Activated CD4-positive, alpha-beta memory T cell treated with anti-CD3 and anti-CD28 coated beads for 36 hours (primary cell): ENCODE measurements around the gene GHR. TPM values are rescaled to one million over a fixed set of nuclear protein-coding genes. Genes with fewer than 3 reads are reported as not detected.
"Not testable (repeated sequence)": the region's sequence is repeated elsewhere in the genome, so short reads cannot be mapped to it uniquely, and the experiment has no call there.

Source experiments
- CTCF ChIA-PET: fragments of 350-600 bp; sonication (Branson Sonifier 250); formaldehyde crosslinking; loops from one replicate; lab custom pipeline; 2021; ENCODE audit warnings: antibody characterized with exemption, inconsistent platforms; lab: Charles Lee
- POLR2A ChIA-PET: fragments of 350-600 bp; sonication (Branson Sonifier 250); formaldehyde crosslinking; loops from one replicate; lab custom pipeline; 2021; ENCODE audit warnings: antibody characterized with exemption; lab: Charles Lee
- DNase-seq: peaks from one replicate; pipeline ENCODE4 v3.0.0-alpha.2; 2020
- H3K27ac Mint-ChIP-seq: one replicate; pipeline ENCODE4 v1.8.0; 2021; ENCODE audit warnings: mixed read lengths
- H3K27me3 Mint-ChIP-seq: one replicate; pipeline ENCODE4 v1.8.0; 2021; ENCODE audit warnings: mixed read lengths
- H3K36me3 Mint-ChIP-seq: one replicate; pipeline ENCODE4 v1.8.0; 2021; ENCODE audit warnings: mixed read lengths
- H3K4me1 Mint-ChIP-seq: one replicate; pipeline ENCODE4 v1.8.0; 2021; ENCODE audit warnings: low read depth, mixed read lengths
- H3K4me3 Mint-ChIP-seq: one replicate; pipeline ENCODE4 v1.8.0; 2021; ENCODE audit warnings: mild to moderate bottlenecking, mixed read lengths
- H3K9me3 Mint-ChIP-seq: one replicate; pipeline ENCODE4 v1.8.0; 2021; ENCODE audit warnings: mixed read lengths
- intact Hi-C: fragments of 100-400 bp; cut with micrococcal nuclease; formaldehyde crosslinking; loops from one replicate; pipeline ENCODE4 v1.15.1; 2023
- total RNA-seq, 2 experiments: library from RNA; stranded (reverse); gene quantifications; one replicate each; pipeline ENCODE4 v1.2.3, GENCODE V29; 2021

GHR gene
- total RNA-seq, 2 experiments from 2014 or later: not detected

DNA sequence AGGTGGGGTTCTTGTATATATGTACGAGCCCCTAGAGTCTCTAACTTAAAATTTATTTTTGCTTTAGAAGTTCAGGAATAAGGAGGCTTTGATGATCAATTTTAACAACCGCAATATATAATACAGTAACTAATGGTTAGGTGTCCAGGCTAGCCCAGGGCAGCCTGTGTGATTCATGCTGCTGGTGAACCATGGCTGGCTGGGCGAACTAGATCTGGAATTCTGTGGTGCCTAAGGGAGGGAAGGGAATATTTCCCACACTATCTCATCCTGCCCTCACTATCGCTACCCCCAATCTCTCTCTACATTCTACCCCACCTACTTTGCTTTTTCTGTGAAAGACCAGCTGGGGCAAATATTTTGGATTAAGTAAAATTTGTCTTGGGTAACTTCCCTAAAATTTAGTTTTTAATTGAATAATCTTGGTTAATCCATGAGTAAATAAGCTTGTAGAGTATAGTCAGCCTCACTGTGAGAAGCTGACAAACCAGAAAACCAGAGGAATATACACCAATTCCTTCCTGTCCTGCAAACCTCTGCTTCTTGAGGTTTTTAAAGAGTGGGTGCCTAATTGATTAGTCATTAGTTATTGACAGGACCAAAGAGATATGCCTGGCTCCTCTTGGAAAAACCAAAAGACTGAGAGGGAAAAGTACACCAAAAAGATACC, 218.2 kb downstream of the GHR start:
- H3K27ac Mint-ChIP-seq: no peak overlapping the region
- no peak for DNase-seq
- H3K4me3 Mint-ChIP-seq: no peak overlapping the region
- no peaks in the 10 kb centered on the region for H3K36me3 Mint-ChIP-seq
- intact Hi-C loops: no loop called here
- no peaks in the 10 kb centered on the region for H3K4me1 Mint-ChIP-seq
- no peaks in the 10 kb centered on the region for H3K9me3 Mint-ChIP-seq
- H3K27me3 Mint-ChIP-seq: peaks cover 11% of the 10 kb centered on the region
- ChIA-PET CTCF (no interaction called here), POLR2A (no interaction called here)

DNA sequence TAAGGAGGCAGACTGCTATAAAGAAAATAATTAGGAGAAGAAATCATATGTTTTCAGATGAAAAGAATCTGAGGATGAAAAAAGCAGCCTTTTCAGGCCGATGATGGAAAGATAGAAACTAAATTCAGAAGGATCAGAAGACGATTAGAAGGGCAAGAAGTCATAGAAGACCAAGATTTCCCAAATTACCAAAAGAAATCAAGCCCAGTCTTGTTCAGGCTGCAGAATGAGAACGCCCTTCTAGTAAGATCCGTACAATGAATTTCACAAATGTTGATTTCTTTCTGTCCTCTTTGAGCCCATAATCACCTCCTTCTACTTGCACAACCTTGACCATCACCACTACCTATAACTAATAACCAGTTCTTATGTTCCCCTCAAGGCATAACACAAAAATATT, 218.8 kb downstream of the GHR start:
- ChIA-PET CTCF (no interaction called here), POLR2A (no interaction called here)
- Mint-ChIP-seq H3K4me1 (no peaks in the 10 kb centered on the region), H3K4me3 (no peak overlapping the region), H3K27me3 (peaks cover 11% of the 10 kb centered on the region), H3K27ac (no peak overlapping the region), H3K9me3 (no peaks in the 10 kb centered on the region), H3K36me3 (no peaks in the 10 kb centered on the region)
- intact Hi-C loops: no loop called here
- no peak for DNase-seq

DNA sequence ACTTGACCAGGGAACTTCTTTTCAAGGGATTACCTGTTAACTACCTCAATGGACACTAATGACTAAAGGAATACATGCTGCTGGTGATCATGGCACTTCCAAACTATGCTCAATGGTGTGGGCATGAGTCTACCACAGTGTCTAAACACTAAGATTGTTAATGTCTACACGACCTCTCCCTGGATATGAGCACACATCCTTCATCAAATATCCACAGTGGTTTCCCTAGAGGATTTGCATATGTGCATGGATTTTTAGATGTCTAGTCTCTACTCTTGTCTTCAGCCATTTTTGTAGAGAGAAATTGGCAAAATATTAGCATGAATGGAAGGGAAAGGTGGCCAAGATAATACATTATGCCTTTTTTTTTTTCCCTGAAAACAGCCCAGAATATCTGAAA, 220.1 kb downstream of the GHR start:
- POLR2A ChIA-PET: no interaction called here
- CTCF ChIA-PET: no interaction called here
- H3K9me3 Mint-ChIP-seq: no peaks in the 10 kb centered on the region

DNA sequence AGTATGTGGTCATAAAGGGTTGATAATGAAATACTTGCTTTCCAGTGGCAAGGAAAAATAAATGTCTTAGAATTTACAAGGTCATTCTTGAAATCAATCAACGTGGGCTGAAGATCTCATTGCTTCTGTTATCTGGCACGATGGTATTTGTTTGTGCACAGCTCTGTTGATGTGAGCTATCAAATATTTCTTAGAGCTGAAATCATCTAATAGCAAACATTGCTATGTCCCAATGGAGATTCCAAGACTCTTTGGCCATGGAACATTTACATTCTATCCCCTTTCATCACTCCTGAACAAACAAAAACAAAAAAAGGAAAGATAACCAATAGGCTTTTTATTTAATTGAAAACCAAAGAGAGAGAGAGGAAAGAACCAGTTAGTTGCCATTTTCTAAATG, 221.9 kb downstream of the GHR start:
- ChIA-PET POLR2A (no interaction called here), CTCF (interaction anchor here (1.3 kb wide), 1 partner anchor 61 kb away, joined by 3 read pairs; no protein-coding TSS in a partner anchor)
- DNase-seq: no peak
- Mint-ChIP-seq H3K27me3 (peaks cover 6% of the 10 kb centered on the region), H3K4me1 (no peaks in the 10 kb centered on the region), H3K9me3 (no peaks in the 10 kb centered on the region), H3K36me3 (no peaks in the 10 kb centered on the region), H3K4me3 (no peak overlapping the region), H3K27ac (no peak overlapping the region)
- intact Hi-C loops: no loop called here

More for the DNA sequence above, 220.1 kb downstream of the GHR start:
- intact Hi-C loops: no loop called here
- Mint-ChIP-seq H3K27me3 (peaks cover 8% of the 10 kb centered on the region), H3K4me1 (no peaks in the 10 kb centered on the region), H3K27ac (no peak overlapping the region), H3K36me3 (no peaks in the 10 kb centered on the region), H3K4me3 (no peak overlapping the region)
- no peak for DNase-seq

- Mint-ChIP-seq H3K4me1 (no peaks in the 10 kb centered on the region), H3K9me3 (no peaks in the 10 kb centered on the region), H3K36me3 (no peaks in the 10 kb centered on the region), H3K4me3 (no peak overlapping the region), H3K27ac (no peak overlapping the region), H3K27me3 (peaks cover 1% of the 10 kb centered on the region)
- CTCF ChIA-PET: no interaction called here
- no peak for DNase-seq
- POLR2A ChIA-PET: no interaction called here
- intact Hi-C loops: no loop called here
Observed at GRCh38 chr5:42648036-42648435, 224.8 kb downstream of the GHR start.

DNA sequence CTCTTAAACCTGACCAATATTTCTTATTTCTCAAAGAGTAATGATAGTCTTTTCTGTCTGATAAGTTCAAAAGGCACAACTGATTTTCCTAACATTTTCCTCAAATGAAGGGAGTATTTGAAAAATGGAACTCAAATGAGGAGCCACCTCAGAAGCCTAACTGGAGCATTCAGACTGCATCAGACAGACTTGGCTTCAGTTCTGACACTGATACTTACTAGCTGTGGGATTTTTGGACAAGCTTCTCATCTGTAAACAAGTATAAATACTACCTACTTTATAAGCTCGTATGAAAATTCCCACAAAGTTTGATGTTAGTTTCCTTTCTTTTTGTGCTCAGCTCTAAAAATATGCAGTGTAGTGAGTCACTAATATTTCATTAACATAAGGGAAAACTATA, 225.7 kb downstream of the GHR start:
- POLR2A ChIA-PET: no interaction called here
- intact Hi-C loops: no loop called here
- CTCF ChIA-PET: no interaction called here
- Mint-ChIP-seq H3K27me3 (peaks cover 1% of the 10 kb centered on the region), H3K27ac (no peak overlapping the region), H3K9me3 (no peaks in the 10 kb centered on the region), H3K4me1 (no peaks in the 10 kb centered on the region), H3K36me3 (no peaks in the 10 kb centered on the region), H3K4me3 (no peak overlapping the region)
- no peak for DNase-seq

GRCh38 chr5:42650084-42650483, 226.8 kb downstream of the GHR start:
- Mint-ChIP-seq H3K36me3 (no peaks in the 10 kb centered on the region), H3K4me3 (no peak overlapping the region), H3K27ac (no peak overlapping the region), H3K4me1 (no peaks in the 10 kb centered on the region), H3K27me3 (peaks cover 1% of the 10 kb centered on the region), H3K9me3 (no peaks in the 10 kb centered on the region)
- POLR2A ChIA-PET: no interaction called here
- CTCF ChIA-PET: no interaction called here
- intact Hi-C loops: no loop called here
- no peak for DNase-seq

- intact Hi-C loops: no loop called here
- Mint-ChIP-seq H3K27ac (no peak overlapping the region), H3K27me3 (no peaks in the 10 kb centered on the region)
Observed at GRCh38 chr5:42653705-42654104, 230.5 kb downstream of the GHR start.

DNA sequence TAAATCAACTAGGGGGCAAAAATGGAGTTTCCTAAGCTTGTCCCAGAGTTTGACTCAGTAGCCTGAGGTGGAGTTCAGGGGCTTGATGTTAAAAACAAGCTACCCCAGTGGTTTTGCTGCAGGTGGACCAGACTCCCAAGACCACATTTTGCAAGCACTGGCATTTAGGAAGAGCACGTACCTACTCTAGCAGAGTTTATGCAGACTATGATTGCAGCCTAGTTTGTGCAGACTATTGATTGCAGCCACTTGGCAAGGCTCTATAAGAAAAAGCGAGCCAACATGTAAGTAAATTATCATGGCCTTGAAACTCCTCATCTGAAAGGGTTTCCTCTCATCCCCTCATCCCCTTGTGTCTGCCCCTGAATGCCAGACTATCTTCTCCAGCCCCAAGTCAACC, 231.4 kb downstream of the GHR start:
- DNase-seq: no peak
- intact Hi-C loops: no loop called here
- no peaks in the 10 kb centered on the region for H3K4me1 Mint-ChIP-seq
- ChIA-PET POLR2A (no interaction called here), CTCF (no interaction called here)
- H3K27me3 Mint-ChIP-seq: peaks cover 3% of the 10 kb centered on the region
- no peak overlapping the region for H3K27ac Mint-ChIP-seq
- H3K4me3 Mint-ChIP-seq: no peak overlapping the region
- no peaks in the 10 kb centered on the region for H3K9me3 Mint-ChIP-seq
- no peaks in the 10 kb centered on the region for H3K36me3 Mint-ChIP-seq

More at GRCh38 chr5:42653705-42654104, 230.5 kb downstream of the GHR start:
- CTCF ChIA-PET: no interaction called here
- Mint-ChIP-seq H3K9me3 (no peaks in the 10 kb centered on the region), H3K4me1 (no peaks in the 10 kb centered on the region), H3K36me3 (no peaks in the 10 kb centered on the region), H3K4me3 (no peak overlapping the region)
- POLR2A ChIA-PET: no interaction called here
- DNase-seq: no peak

DNA sequence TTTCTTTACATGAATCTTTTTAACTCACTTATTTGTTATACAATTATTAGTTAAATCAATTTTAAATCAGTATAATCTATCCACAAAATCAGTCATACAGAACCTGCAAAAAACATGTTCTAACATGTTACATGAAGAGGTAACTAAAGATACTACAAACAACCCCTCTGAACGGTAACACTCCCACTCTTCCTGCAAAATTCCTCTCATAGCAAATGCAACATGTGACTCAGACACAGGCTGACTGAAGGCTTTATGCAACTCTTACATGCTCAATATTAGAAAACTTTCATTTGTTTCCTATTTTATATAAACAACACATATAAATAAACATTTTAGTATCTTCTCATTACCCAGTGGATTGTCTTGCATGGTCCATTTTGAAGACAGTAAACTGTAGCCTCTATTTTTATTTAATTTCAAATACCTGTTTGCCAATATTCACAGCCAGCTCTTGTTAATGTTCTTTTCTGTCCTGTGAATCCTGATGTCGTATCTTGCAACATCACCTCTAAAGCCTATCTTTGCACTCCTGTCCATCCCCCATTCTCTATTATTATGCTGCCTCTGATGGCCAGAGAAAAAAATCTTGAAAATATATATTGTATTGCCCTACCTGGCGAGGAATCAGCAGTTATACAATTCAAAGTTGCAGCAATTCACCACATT, 232.9 kb downstream of the GHR start:
- intact Hi-C loops: no loop called here
- Mint-ChIP-seq H3K27ac (no peak overlapping the region), H3K9me3 (no peaks in the 10 kb centered on the region), H3K4me1 (no peaks in the 10 kb centered on the region), H3K4me3 (no peak overlapping the region), H3K36me3 (no peaks in the 10 kb centered on the region), H3K27me3 (peaks cover 3% of the 10 kb centered on the region)
- no peak for DNase-seq
- ChIA-PET POLR2A (no interaction called here), CTCF (no interaction called here)

- ChIA-PET POLR2A (no interaction called here), CTCF (no interaction called here)
- H3K36me3 Mint-ChIP-seq: no peaks in the 10 kb centered on the region
- intact Hi-C loops: no loop called here
- H3K4me3 Mint-ChIP-seq: no peak overlapping the region
- no peaks in the 10 kb centered on the region for H3K4me1 Mint-ChIP-seq
- no peaks in the 10 kb centered on the region for H3K9me3 Mint-ChIP-seq
- no peak overlapping the region for H3K27ac Mint-ChIP-seq
- H3K27me3 Mint-ChIP-seq: peaks cover 3% of the 10 kb centered on the region
- DNase-seq: no peak
Observed at GRCh38 chr5:42656651-42657015, 233.4 kb downstream of the GHR start.

- DNase-seq, intact Hi-C loops, H3K4me3 Mint-ChIP-seq, H3K9me3 Mint-ChIP-seq, POLR2A ChIA-PET, H3K27ac Mint-ChIP-seq, H3K4me1 Mint-ChIP-seq, CTCF ChIA-PET, H3K36me3 Mint-ChIP-seq, H3K27me3 Mint-ChIP-seq: not testable (repeated sequence)
Observed at GRCh38 chr5:42659869-42660268, 236.6 kb downstream of the GHR start.

DNA sequence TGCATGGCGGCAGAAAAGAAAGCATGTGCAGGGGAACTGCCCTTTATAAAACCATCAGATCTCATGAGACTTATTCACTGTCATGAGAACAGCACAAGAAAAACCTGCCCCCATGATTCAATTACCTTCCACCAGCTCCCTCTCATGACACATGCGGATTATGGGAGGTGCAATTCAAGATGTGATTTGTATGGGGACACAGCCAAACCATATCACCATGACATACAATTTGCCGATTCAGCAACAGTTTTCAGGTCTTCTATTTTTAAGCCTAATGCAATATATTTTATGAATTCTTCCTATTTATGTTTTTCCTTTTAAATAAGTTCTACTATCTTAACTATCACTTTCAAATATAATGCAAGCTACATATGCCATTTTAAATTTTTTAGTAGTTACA, 242.6 kb downstream of the GHR start:
- Mint-ChIP-seq H3K27me3 (no peaks in the 10 kb centered on the region), H3K36me3 (no peaks in the 10 kb centered on the region)

More for the DNA sequence above, 242.6 kb downstream of the GHR start:
- no peak overlapping the region for H3K27ac Mint-ChIP-seq
- H3K4me1 Mint-ChIP-seq: no peaks in the 10 kb centered on the region
- ChIA-PET CTCF (no interaction called here), POLR2A (no interaction called here)
- intact Hi-C loops: no loop called here
- no peak for DNase-seq
- peaks cover 2% of the 10 kb centered on the region for H3K9me3 Mint-ChIP-seq
- H3K4me3 Mint-ChIP-seq: no peak overlapping the region
